GM23248 (cell line): ENCODE data around the gene KDM6A.

Experiments
- EZH2 ChIP-seq: fragments of 200-600 bp; sonication (generic); IDR thresholded peaks from 2 replicates; pipeline ENCODE4 v1.6.1; 2018; ENCODE audit warnings: antibody characterized with exemption, mild to moderate bottlenecking; ENCODE audit not compliant: insufficient read depth, poor library complexity, severe bottlenecking
- EZH2phosphoT487 ChIP-seq: fragments of 200-600 bp; sonication (generic); IDR thresholded peaks from 2 replicates; pipeline ENCODE4 v1.6.1; 2018; ENCODE audit warnings: antibody characterized with exemption, moderate library complexity, mild to moderate bottlenecking, low read depth; ENCODE audit not compliant: insufficient read depth

DNA sequence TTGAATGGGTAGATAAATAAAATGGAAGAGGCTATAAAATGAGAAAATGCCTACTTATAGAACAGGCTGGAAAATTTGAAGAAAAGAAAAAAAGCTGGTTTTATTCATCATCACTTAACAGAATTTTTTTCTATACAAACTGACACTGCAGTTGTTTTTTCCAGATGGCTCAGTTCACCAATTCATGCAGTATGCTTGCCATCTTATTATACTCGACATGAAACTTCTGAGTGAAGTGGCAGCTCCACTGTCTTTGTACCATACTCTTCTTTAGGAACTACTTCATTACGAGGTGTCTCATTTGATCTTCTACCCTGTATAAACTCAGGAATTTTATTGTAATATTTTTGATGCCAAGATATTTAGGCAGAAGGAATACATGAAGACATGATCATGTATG is 153.0 kb downstream of the KDM6A start:
- TF ChIP-seq EZH2phosphoT487 (no peak), EZH2 (no peak)
